MCF 10A (cell line): ENCODE measurements around the gene DNAJB5. TPM values are rescaled to one million over a fixed set of nuclear protein-coding genes. Genes with fewer than 3 reads are reported as not detected.

Source experiments
- BruUV-seq: library from RNA; stranded (reverse); fragments of 400-500 nt; replicated peaks from 2 replicates; lab custom pipeline; 2021; lab: Mats Ljungman, UMichigan
- CTCF ChIA-PET: fragments of 300-600 bp; sonication (Branson Sonifier 250); formaldehyde crosslinking; extraction: SDS; loops from one replicate; lab custom pipeline; 2021; ENCODE audit warnings: antibody characterized with exemption, inconsistent platforms; lab: Yijun Ruan, JAX
- POLR2A ChIA-PET: fragments of 300-600, 350-650 bp; sonication (Branson Sonifier 250); formaldehyde crosslinking; extraction: SDS; loops from one replicate; lab custom pipeline; 2020; ENCODE audit warnings: antibody characterized with exemption, inconsistent platforms; lab: Yijun Ruan, JAX
- DNase-seq: peaks from one replicate; pipeline ENCODE4 v3.0.0-alpha.2; 2018; ENCODE audit not compliant: unreplicated experiment
- H3K27ac Mint-ChIP-seq: one replicate; pipeline ENCODE4 v1.8.0; 2022; ENCODE audit warnings: mild to moderate bottlenecking, low read depth, mixed read lengths; ENCODE audit not compliant: unreplicated experiment
- H3K27me3 Mint-ChIP-seq: one replicate; pipeline ENCODE4 v1.8.0; 2022; ENCODE audit warnings: mixed read lengths; ENCODE audit not compliant: insufficient read depth, unreplicated experiment
- H3K36me3 Mint-ChIP-seq: one replicate; pipeline ENCODE4 v1.8.0; 2022; ENCODE audit warnings: mild to moderate bottlenecking, moderate library complexity, mixed read lengths; ENCODE audit not compliant: insufficient read depth, unreplicated experiment
- H3K4me1 Mint-ChIP-seq: one replicate; pipeline ENCODE4 v1.8.0; 2022; ENCODE audit warnings: mixed read lengths; ENCODE audit not compliant: insufficient read depth, unreplicated experiment
- H3K4me3 Mint-ChIP-seq: one replicate; pipeline ENCODE4 v1.8.0; 2022; ENCODE audit warnings: mild to moderate bottlenecking, moderate library complexity, mixed read lengths; ENCODE audit not compliant: unreplicated experiment
- H3K9me3 Mint-ChIP-seq: one replicate; pipeline ENCODE4 v1.8.0; 2022; ENCODE audit warnings: mixed read lengths; ENCODE audit not compliant: unreplicated experiment
- CTCF ChIP-seq: fragments of 200-600 bp; IDR thresholded peaks from one replicate; pipeline ENCODE4 v1.8.0; 2022; ENCODE audit warnings: antibody characterized with exemption, mild to moderate bottlenecking; ENCODE audit not compliant: unreplicated experiment
- intact Hi-C: fragments of 100-400 bp; cut with micrococcal nuclease; formaldehyde crosslinking; loops from 2 replicates; pipeline ENCODE4 v1.14.1; 2022
- total RNA-seq: library from RNA; stranded (reverse); gene quantifications from 2 replicates; pipeline ENCODE4 v1.2.3, GENCODE V29; 2022

DNAJB5 gene
- total RNA-seq, 1 experiment from 2014 or later, result 2.2 TPM

GRCh38 chr9:35026671-35027070 lies 37.1 kb downstream of the DNAJB5 start:
- ChIA-PET POLR2A (interaction anchor here (0.6 to 1.5 kb wide), 8 partner anchors 9 to 112 kb away, joined by 3 to 5 read pairs (median 3); no protein-coding TSS in a partner anchor), CTCF (interaction anchor here (0.6 to 1.2 kb wide), 3 partner anchors 25 to 856 kb away, joined by 3 to 6 read pairs (median 3); partner anchors contain the start of gene DNAJB5)
- Mint-ChIP-seq H3K4me1 (peaks cover 12% of the 10 kb centered on the region), H3K36me3 (peaks cover 7% of the 10 kb centered on the region), H3K9me3 (no peaks in the 10 kb centered on the region), H3K27ac (no peak overlapping the region), H3K27me3 (no peaks in the 10 kb centered on the region), H3K4me3 (no peak overlapping the region)
- no peak for DNase-seq
- intact Hi-C loops, result no loop called here
- TF ChIP-seq CTCF, result no peak
- no TSS peak for BruUV-seq

GRCh38 chr9:35027374-35027773 lies 37.8 kb downstream of the DNAJB5 start:
- DNase-seq, result no peak
- ChIA-PET POLR2A (interaction anchor here (0.6 to 1.5 kb wide), 6 partner anchors 8 to 76 kb away, joined by 3 to 5 read pairs (median 4); no protein-coding TSS in a partner anchor), CTCF (interaction anchor here (0.6 to 1.7 kb wide), 6 partner anchors 24 to 855 kb away, joined by 3 to 8 read pairs (median 3); partner anchors contain the start of gene DNAJB5)
- intact Hi-C loops, result no loop called here
- H3K4me1 Mint-ChIP-seq, result peaks cover 12% of the 10 kb centered on the region
- H3K9me3 Mint-ChIP-seq, result no peaks in the 10 kb centered on the region
- peaks cover 7% of the 10 kb centered on the region for H3K36me3 Mint-ChIP-seq
- H3K27ac Mint-ChIP-seq, result no peak overlapping the region
- H3K27me3 Mint-ChIP-seq, result no peaks in the 10 kb centered on the region
- no peak overlapping the region for H3K4me3 Mint-ChIP-seq
- no TSS peak for BruUV-seq
- no peak for TF ChIP-seq CTCF

GRCh38 chr9:35027860-35028259 lies 38.3 kb downstream of the DNAJB5 start:
- no TSS peak for BruUV-seq
- no peaks in the 10 kb centered on the region for H3K27me3 Mint-ChIP-seq
- TF ChIP-seq CTCF, result no peak
- no peak overlapping the region for H3K27ac Mint-ChIP-seq
- H3K9me3 Mint-ChIP-seq, result no peaks in the 10 kb centered on the region
- intact Hi-C loops, result no loop called here
- ChIA-PET CTCF (interaction anchor here (0.7 to 2.3 kb wide), 4 partner anchors 23 to 129 kb away, joined by 3 to 12 read pairs (median 6); no protein-coding TSS in a partner anchor), POLR2A (no interaction called here)
- no peak overlapping the region for H3K4me3 Mint-ChIP-seq
- DNase-seq, result no peak
- peaks cover 9% of the 10 kb centered on the region for H3K36me3 Mint-ChIP-seq
- peaks cover 12% of the 10 kb centered on the region for H3K4me1 Mint-ChIP-seq

GRCh38 chr9:35028341-35028740 lies 38.8 kb downstream of the DNAJB5 start:
- CTCF ChIA-PET, result interaction anchor here (0.6 to 2.3 kb wide), 4 partner anchors 22 to 389 kb away, joined by 3 to 12 read pairs (median 6); partner anchors contain the start of gene DNAJB5
- no peak for DNase-seq
- TF ChIP-seq CTCF, result no peak
- no TSS peak for BruUV-seq
- H3K9me3 Mint-ChIP-seq, result no peaks in the 10 kb centered on the region
- POLR2A ChIA-PET, result interaction anchor here (1.4 kb wide), 1 partner anchor 14 kb away, joined by 3 read pairs; a partner anchor contains a TSS
- no peak overlapping the region for H3K4me3 Mint-ChIP-seq
- H3K4me1 Mint-ChIP-seq, result peaks cover 12% of the 10 kb centered on the region
- no peaks in the 10 kb centered on the region for H3K27me3 Mint-ChIP-seq
- H3K27ac Mint-ChIP-seq, result no peak overlapping the region
- intact Hi-C loops, result no loop called here
- H3K36me3 Mint-ChIP-seq, result peaks cover 12% of the 10 kb centered on the region
